Measurements from ENCODE around the gene EGFL7.
A peak's percentile ranks its signal among the peaks of the same experiment; 100 is the strongest.
"Not testable (repeated sequence)": the region's sequence is repeated elsewhere in the genome, so short reads cannot be mapped to it uniquely, and the experiment has no call there.

The EGFL7 gene

DNA sequence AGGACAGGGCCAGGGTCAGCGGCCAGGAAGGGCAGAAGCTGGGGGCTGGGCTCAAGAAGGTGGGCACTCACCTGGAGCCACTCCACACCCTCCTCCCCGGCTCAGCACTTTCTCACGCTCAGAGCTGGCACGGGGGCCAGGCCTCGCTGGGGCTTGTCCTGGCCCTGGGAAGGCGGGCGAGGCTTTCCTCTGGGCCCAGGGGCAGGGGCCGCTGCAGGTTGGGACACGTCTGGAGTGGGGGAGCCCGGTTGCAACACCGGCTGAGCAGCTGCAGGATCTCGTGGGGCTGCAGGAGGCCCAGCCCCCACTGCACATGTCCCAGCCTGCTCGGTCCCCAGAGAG is 38.9 kb upstream of the EGFL7 start:
- peak; percentile 88 for DNase-seq (ENCODE audit: low read depth, low spot score)
- peak overlapping the region; percentile 99 for H3K27ac ChIP-seq

DNA sequence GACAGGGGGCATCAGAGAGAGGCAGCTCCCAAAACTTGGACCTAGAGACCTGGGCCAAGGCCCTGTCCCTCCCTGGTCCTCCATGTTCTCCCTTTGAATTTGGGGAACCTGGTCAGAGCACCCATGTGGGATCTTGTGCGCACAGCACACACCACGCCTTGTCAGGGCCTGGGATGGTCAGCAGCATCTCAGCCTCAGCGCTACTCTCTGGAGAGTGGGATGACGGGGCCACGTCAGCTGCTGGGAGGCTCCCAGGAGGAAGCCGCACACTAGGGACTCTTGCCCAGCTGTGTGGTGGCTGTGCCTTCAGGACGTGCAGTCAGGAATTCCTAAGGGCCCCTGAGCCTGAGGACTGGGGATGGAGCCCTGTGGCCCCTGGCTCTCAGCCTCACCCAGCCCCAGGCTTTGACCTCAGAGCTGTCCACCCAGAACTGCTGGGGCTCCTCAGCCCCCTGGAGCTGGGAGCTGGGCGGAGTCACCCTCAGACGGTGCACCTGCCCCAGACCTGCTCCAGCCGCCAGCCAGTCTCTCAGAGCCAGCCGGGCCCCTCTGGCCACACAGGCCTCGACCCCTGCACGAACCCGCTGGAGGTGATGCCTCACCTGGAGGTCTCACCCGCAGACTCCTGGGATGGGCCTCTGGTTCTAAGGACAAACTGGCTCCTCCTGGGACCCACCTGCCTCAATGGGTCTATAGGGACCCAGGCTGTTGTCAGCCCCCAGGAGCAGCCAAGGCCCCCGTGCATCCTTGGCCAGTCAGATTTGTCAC is 38.3 kb upstream of the EGFL7 start:
- peak overlapping the region; percentile 99 for H3K27ac ChIP-seq
- peak; percentile 55 for DNase-seq (ENCODE audit: low read depth, low spot score)

DNA sequence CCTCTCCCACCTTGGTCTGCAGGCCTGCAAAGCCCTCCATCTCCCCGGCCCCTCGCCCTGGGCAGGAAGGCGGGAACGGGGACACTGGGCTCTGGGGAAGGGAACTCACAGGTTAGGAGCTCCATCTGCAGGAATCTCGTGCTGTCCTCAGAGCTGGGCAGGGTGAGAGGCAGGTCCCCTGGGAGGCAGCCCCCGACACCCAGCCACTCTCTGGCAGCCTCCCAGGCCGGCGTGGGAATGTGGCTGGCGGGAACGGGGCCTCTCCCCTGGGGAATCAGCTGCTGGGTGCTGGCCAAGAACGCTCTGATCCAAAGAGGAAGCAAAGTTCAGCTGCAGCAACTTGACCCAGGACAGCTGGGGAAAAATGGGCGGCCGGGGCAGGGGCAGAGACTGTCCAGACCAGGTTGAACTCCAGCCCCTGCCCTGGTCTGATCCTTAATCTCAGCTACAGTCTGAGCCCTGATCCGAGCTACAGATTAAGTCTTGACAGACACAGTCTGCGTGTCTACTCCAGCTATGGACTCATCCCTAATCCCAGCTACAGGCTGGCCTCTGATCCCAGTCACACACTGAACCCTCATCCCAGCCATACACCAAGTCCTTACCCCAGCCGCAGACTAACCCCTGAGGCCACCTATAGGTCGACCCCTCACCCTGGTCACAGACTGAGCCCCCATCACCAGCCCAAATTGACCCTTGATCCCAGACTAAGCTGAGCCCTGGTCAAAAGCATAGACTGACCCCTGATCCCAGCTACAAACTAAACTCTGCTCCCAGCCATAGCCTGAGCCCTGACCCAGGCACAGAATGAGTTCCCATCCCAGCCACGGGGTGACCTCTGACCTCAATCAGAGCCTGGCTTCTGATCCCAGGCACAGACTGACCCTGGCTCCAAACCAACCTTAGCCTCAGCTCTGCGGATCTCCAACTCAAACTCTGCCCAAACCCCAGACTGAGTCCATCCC is 37.3 kb upstream of the EGFL7 start:
- H3K27ac ChIP-seq, result no peak overlapping the region
- no peak for DNase-seq (ENCODE audit: low read depth, low spot score)

DNA sequence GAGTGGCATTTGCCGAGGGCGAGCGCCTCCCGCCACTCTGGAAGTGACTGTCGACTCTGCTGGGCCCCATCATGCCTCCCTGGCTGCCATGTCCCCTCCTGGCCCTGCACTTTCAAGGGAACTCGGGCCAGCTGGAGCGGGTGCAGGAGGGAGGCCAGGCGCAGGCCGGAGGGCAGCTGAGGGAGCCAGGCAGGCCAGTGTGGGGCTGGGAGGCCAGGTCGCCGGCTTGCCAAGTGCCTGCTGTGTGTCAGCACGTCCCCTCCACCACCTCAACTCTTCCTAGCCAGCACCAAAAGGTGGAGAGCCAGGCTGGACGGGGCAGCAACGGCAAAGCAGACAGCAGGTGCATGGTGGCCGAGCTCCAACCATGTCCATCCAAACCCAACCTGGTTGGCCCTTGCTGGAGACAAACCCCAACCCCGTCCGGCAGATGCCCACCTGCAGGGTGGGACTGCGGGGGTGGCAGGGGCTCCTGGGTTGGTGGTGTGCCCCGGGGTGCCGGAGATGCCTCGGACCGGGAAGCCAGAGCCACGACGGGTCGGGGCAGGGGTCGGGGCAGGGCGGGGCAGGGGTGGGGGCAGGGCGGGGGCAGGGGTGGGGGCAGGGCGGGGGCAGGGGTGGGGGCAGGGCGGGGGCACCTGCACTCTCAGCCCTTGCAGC is 36.5 kb upstream of the EGFL7 start:
- DNase-seq (ENCODE audit: low read depth, low spot score), result no peak
- no peak overlapping the region for H3K27ac ChIP-seq

DNA sequence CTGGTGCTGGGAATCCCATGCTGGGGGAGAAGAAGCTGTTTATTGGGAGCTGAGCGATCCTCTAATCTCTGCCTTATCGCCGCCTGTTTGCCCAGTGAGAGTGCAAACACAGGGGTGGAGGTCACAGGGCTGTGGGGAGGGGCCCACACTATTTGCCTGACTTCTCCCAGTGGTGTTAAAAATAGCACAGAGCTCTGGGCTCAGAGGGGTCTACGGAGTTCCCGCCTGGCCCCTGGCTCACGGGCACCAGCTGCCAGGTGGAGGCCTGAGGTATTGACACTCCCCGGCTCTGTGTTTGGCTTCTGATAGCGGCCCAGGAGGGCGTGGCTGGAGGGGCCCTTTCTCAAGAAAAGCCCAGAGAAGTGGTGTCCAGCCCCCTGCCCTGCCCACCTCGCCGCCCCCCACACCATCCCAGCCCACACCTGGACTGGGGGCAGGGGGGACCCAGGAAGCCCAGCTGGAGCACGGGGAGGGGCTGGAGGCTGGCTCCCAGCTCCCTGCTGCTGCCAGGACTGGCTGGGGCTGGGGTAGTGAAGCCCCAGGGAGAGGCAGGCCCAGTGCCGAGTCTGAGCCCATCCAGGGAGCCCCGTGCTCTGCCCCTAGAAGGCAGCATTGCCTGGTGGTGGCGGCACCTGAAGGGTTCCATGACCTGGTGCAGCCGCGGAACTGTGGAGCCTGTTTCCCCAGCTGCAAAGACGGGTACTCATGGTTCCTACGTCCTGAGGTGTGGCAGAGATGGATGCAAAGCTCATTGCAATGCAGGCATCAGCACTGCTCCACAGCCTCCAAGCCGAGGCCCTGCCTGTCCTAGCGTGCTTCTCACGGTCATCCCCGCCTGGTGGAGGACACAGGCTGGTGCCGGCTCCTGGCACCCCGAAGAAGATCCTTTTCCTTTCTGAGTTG is 35.7 kb upstream of the EGFL7 start:
- no peak for DNase-seq (ENCODE audit: low read depth, low spot score)
- no peak overlapping the region for H3K27ac ChIP-seq

DNA sequence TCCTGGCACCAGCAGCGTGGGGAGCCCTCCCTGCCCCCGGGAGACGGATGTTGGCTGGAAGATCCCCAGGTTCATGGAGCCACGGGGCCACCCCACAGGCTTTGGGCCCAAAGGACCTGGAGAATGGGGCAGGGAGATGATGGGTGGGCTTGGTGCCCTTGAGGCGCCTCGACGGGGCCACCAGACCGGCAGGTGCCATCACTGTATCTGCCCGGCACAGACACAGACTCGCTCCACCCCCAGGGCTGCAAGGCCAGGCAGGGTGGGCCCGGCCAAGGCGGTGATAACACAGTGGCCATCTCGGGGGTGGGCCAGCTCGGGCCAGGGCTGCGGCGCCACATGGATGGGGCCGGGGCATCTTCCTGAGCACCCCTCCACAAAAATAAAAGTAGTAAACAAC is 35.0 kb upstream of the EGFL7 start:
- no peak for DNase-seq (ENCODE audit: low read depth, low spot score)
- no peak overlapping the region for H3K27ac ChIP-seq

DNA sequence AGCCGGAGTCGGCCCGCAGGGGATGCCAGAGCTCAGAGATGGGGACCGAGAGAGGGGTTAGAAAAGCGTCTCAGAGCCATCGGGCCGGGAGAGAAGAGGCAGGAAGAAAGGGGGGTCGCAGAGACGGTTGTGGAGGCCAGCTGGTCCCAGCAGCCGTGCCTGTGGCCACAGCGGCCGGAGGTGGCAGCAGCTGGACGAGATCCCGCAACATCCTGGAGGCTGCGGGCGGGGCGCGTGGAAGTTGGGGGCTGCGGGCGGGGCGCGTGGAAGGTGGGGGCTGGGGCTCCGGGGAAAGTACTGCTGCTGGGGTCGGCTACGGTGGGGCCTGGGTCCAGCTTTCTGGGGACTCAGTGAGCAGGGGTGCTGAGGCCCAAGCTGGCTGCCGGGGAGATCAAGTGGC is 34.4 kb upstream of the EGFL7 start:
- DNase-seq (ENCODE audit: low read depth, low spot score), result no peak
- no peak overlapping the region for H3K27ac ChIP-seq

DNA sequence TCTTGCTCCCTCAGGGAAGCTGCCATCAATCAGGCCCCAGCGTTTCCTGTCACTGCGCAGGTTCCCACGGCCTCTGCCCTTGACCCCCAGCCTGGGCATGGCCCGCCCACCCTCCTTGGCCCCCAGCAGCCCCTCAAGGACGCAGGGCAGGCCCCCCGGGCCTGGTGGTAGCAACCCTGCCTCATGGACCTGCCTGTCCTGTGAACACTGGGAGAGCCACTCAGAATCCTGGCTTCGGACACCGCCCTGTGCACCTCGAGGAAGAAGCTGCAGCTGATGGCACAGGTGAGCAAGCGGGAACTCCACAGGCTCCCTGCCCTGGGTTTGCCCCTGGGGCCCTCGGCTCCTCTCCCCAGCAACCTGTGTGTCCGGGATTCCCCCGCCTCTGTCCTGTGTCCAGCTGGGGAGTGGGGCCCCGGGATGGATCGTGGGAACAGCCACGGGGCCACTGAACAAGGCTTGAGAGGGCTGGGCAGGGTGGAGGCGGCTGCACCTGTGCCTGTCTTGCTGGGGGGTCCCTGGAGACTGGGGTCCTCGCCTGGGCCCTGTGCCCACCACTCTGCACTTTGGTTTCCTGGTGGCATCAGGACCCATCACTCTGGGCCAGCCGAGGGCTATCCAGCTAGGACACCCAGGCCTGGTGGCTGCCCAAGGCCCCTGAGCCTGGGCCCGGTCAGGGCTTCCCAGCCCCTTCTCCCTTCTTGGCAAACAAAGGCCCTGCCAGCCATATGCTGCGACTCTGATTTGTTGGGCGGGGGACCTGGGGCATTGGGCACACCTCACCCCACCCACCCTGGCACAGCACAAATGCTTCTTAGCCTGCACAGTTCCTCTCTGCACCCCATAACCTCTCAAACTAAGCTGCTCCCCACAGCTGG is 33.5 kb upstream of the EGFL7 start:
- DNase-seq (ENCODE audit: low read depth, low spot score), result no peak
- H3K27ac ChIP-seq, result no peak overlapping the region

DNA sequence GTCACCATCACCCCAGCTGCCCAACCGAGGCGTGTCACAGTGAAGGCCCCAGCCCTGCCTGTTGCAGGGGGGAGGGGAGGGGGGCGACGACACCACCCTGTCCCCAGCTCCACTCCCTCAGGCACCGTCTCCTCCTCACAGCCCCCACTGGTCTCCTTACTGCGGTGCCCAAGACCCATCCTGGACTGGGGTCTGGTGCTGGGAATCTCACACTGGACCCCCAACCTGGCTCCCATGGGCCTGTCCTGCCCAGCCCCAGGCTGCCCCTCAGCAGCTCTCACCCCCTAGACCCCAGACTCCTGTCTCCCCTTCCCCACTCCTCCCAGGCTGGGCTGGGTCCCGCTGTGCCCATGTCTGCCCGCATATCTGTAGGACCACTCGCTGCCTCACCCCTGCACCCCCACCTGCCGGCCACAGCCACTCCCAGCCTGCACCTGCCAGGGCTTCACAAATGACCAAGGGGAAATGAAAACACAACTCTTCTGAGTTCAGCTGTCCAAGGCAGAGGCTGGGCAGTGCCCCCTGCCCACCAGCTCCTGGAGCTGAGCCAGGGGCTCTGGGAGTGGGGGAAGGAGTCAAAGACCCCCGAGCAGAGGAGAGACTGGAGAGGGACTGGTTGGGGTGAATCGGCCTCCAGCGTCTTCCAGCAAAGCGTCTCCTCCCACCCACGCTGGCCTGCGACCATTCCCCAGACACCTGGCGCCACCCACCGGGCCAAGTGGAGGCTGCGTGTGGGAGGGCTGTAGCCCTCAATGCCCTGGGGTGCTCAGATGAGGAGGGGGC is 32.6 kb upstream of the EGFL7 start:
- no peak overlapping the region for H3K27ac ChIP-seq
- no peak for DNase-seq (ENCODE audit: low read depth, low spot score)

DNA sequence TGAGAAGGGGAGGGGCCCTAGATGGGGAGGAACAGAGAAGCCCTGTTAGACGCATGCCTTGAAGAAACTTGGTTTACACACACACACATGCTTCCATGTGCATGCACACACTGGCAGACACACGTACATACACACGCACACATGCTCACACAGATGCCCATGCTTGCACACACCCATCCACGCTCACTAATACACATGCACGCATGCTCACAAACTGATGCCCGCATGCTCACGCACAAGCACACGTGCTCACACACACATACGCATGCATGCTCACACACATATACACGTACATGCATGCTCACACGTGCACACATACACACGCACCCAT is 32.1 kb upstream of the EGFL7 start:
- H3K27ac ChIP-seq, result no peak overlapping the region
- DNase-seq (ENCODE audit: low read depth, low spot score), result no peak

DNA sequence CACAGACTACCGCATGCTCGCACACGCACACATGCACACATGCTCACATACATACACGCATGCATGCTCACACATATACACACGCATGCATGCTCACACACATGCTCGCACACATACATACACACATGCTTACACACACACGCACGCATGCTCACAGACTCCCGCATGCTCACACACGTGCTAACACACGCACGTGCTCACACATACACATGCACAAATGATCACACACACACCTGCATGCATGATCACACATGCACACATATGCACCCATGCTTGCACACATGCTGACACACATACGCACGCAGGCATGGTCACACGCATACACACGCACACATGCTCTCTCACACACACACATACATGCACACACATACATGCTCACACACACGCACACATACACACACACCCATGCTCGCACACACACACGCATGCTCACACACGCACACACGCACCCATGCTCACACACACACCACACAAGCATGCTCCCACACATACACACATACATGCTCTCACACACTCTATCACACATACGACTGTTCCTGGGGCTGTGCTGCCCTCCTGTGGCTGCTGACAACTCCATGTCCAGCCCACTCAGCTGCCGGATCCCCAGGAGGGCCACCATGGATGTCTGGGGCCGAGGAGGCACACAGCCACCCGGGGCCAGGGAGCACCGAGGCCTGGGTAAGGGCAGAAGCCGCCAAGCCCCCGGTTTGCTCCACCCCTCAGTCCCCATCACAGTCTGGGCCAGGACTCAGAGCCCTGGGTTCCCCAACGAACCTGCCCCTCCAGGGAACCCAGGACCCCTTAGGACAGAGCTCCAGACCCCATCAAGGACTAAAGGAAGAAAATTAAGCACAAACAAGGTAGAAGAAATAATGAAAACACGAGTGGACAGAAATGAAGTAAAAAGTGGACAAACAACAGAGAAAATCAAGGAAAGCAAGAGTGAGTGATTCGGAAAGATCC is 31.4 kb upstream of the EGFL7 start:
- H3K27ac ChIP-seq, result no peak overlapping the region
- DNase-seq (ENCODE audit: low read depth, low spot score), result peak; percentile 39

DNA sequence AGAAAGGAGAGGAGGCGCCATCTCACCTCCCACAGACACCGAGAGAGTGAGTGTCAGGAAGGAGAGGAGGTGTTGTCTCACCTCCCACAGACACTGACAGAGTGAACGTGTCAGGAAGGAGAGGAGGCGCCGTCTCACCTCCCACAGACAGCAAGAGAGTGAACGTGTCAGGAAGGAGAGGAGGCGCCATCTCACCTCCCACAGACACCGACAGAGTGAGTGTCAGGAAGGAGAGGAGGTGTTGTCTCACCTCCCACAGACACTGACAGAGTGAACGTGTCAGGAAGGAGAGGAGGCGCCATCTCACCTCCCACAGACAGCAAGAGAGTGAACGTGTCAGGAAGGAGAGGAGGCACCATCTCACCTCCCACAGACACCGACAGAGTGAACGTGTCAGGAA is 30.6 kb upstream of the EGFL7 start:
- not testable (repeated sequence) for H3K27ac ChIP-seq; DNase-seq (ENCODE audit: low read depth, low spot score)

DNA sequence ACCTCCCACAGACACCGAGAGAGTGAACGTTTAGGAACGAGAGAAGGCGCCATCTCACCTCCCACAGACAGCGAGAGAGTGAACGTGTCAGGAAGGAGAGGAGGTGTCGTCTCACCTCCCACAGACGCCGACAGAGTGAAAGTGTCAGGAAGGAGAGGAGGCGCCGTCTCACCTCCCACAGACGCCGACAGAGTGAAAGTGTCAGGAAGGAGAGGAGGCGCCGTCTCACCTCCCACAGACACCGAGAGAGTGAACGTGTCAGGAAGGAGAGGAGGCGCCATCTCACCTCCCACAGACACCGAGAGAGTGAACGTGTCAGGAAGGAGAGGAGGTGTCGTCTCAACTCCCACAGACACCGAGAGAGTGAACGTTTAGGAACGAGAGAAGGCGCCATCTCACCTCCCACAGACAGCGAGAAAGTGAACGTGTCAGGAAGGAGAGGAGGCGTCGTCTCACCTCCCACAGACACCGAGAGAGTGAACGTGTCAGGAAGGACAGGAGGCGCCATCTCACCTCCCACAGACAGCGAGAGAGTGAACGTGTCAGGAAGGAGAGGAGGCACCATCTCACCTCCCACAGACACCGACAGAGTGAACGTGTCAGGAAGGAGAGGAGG is 30.1 kb upstream of the EGFL7 start:
- not testable (repeated sequence) for H3K27ac ChIP-seq; DNase-seq (ENCODE audit: low read depth, low spot score)

DNA sequence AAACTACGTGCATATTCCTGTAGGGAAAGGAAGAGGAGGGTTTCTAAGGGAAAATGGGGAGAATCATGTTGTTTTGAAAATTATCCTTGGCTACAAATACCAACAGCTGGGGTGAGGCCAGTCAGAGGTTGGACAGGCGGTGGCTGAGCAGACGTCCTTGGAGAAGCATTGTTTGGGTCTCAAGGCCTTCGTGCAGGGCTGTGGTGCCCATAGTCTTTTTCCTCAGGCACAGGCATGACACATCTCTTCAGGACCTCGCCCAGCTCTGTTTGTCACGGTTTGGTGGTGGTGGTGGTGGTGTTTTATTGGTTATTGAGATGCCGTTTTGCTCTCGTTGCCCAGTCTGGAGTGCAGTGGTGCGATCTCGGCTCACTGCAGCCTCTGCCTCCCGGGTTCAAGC is 27.8 kb upstream of the EGFL7 start:
- H3K27ac ChIP-seq, result no peak overlapping the region
- DNase-seq (ENCODE audit: low read depth, low spot score), result no peak

DNA sequence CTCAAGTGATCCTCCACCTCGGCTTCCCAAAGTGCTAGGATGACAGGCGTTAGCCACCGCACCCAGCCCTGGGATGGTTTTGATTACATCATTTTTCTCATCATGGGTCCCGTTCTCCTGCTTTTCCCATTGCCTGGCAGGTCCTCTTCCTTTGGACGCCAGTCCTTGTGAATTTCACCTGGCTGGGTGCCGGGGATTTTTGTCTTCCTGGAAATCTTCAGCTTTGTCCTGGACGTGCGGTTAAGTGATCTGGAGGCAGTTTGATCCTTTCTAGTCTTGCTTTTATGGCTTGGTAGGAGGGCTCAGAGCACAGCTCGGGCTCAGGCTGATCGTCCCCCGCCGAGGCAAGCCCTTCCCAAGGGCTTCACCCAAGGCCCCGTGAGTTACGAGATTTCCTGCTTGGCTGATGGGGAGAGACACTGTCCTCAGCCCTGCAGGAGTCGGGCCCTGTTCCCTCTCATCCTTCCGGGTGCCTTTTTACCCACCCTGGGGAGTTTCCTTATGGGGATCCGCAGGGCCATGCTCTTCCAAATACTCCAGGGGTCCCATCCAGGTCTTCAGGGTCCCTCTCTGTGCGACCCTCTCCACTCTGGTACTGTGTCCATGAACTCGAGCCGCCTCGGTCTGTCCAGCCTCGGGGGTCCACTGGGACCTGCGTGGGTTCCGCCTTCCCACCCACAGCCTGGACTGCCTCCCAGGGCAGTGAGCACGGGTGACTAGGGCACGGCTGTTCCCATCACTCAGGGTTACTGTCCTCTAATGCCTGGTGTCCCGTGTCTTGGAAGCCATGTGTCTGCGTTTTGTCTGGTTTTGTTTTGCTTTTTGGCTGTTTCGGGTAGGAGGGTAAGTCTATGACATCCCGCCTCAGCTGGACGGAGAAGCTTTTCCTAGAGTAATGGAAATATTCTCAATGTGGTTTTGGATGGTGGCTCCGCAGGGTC is 22.3 kb upstream of the EGFL7 start:
- H3K27ac ChIP-seq, result no peak overlapping the region
- DNase-seq (ENCODE audit: low read depth, low spot score), result no peak

DNA sequence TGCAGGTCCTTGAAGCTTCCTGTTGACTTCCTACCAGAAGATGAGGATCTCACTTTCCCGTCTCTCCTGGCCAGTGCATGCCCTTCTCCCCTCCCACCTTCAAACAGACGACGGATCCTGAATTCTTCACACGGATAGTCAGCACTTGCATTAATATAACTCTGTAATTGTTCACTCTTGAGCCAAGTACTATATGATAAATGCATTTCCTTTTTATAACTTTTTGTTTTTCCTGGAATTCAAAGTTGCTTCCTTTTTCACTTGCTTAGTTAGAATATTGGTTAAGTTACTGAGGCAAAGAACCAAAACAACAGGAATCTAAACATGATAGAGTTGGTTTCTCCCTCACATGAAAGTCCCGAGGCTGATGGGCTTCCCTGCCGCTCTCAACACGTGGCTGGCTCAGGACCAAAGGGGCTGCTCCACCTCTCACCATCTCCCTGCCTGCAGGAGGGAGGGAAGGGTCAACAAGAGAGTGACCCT is 20.2 kb upstream of the EGFL7 start:
- H3K27ac ChIP-seq, result no peak overlapping the region
- DNase-seq (ENCODE audit: low read depth, low spot score), result no peak

All from epithelial cell of prostate (primary cell).